Stimulated activated CD4-positive, alpha-beta T cell treated with anti-CD3 and anti-CD28 coated beads, Interleukin-15, amount 100 ng/mL, for 24 hours (primary cell): ENCODE measurements around the gene TRPC3.

Source experiments
- DNase-seq: peaks from one replicate; pipeline ENCODE4 v3.0.0-alpha.2; 2020

TRPC3 gene

DNA sequence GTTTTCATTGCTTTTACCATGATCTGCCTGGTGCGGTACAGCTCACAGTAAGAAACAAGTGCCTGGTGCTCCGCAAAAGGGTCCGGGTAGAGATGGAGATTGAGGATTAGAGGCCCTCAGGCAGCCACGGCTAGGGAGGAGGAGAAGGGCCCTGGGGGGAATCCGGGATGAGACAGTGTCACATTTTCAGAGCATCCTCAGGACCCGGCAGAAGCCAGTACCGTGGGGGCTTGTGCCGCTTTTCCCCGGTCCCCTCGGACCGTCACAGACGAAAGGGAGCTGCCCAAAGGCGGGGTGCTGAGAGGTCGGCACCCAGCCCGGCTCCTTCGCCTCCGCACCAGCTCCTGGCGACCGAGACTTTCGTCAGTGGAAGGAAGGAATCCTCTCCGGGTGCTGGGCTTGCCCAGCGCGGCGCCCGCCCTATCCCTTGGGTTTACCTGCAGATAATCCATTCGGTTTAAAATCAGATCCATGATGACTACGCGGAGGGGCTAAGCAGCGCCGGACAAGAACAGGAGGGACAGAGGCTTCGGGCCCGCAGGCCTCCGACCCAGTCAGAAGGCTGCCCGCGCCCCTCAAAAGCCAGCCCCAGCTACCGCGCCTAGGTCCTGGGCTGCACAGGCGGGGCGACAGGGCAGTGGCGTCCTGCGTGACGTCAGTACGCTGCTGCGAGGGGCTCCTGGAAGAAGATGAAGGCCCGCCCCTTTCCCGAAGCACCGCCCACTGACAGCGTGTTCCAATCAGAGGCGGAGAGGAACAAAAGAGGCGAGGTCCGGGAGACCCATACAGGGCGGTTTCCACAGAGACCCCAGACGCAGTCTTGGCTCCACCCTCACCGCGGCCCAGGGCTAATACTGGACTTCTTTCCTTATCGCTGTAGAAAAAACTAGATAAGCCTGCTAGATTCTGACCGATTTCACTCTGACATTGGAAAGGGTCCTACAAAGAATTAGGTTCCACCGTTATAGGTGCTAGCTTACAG, 81.7 kb downstream of the TRPC3 start, which contains the start of gene BBS7:
Gene BBS7 (minus strand): TSS at position 634 of the 982 bp plus-strand sequence. CDS start 161 bp downstream, at position 473.
- peak; percentile 99 for DNase-seq

DNA sequence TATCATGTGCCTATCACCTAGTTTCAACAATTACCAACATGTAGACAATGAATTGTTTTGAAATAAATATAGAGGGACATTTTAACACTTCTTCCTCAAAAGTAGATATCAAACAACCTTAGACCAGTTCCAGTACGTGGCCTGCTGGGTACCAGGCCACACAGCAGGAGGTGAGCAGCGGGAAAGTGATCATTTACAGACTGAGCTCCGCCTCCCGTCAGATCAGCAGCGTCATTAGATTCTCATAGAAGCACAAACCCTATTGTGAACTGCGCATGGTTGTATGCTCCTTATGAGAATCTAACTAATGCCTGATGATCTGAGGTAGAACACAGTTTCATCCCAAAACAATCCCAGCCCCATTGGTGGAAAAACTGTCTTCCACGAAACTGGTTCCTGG, 88.1 kb downstream of the TRPC3 start:
- no peak for DNase-seq

DNA sequence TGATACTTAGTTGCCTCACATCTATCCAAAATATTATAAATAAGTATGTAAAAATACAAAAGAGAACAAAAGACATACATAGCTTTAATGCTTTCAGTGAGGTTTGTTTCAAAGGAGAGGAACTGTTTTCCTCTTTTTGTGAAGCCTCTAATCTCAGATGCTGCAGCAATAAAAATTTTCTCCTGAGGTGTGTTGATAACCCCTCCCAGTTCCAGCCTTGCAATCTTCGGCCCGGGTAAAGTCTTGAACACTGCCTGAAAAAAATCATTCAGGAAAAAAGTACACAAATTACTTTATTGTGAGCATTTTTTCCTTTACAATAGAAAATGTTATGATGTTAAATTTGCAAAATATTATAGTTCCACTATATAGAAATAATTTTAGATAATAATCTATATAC, 90.4 kb downstream of the TRPC3 start:
- DNase-seq: no peak

DNA sequence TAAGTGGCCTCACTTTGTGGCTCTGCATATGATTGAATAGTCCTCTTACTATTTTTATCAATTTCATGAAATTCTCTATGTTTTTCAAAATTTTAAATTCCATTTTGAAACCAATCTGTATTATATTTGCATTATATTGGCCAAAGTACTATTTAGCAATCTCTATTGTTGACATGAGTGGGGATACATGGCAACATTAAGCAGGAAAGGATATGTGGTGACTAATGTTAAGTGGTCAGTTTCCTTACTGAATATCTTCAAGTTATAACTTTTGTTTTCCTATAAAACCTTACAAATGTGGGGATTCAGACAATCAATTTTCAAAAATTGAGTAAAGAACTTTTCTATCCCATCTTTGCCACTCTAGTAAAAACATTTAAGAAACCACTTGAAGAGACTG, 91.7 kb downstream of the TRPC3 start:
- no peak for DNase-seq

DNA sequence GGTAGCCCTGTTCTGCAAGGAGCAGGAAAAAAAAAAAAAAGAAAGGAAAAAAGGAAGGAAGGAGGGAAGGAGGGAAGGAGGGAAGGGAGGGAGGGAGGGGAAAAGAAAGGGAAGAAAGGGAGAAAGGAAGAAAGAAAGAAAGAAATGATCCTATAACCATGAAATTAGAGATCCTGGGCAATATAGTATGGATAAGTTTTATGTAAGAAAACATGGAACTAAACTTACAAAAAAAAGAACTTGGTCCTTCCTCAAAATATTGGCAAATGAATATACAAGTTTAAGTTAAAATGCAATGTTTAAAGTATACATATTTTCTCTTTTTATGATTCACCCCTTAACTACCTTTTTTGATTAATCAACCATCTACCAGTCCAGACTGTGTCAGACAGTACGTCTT, 100.5 kb downstream of the TRPC3 start:
- DNase-seq: no peak

DNA sequence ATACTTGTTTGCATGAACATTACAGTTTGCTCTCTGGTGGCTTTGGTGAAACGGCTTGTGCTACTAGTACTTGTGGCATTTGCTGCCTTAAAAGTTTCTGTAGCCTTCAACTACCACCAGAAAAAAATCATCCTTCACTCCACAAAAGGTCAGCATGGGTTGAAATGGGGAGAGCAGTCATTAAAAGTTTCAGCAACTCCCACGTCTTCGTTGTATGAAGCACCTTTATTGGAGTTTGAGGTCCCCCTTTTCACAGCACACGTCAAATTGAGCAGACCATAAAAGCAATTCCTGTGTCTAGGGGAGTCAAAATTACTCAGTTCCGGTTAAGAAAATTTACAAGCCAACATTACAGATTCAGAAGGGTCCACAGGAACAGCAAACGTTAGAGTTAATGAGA, 105.2 kb downstream of the TRPC3 start:
- DNase-seq: no peak

DNA sequence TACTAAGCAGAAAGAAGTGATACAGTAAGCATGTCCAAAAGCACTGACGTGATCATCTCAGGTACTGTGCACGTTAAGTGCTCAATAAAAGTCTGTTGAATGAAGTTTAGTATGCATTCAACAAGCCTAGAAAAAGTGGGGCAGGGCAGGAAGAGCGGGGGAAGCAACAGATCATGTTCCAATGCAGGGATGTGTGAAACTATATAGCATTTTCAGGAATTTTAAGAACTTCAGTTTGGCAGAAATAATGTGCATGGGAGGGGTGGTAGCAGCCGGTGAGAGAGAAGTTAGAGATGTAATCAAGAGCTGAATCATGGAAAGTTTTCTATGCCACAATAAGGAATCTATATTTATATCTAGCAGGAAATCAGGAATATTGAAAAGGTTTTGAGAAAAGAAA, 109.0 kb downstream of the TRPC3 start:
- no peak for DNase-seq

DNA sequence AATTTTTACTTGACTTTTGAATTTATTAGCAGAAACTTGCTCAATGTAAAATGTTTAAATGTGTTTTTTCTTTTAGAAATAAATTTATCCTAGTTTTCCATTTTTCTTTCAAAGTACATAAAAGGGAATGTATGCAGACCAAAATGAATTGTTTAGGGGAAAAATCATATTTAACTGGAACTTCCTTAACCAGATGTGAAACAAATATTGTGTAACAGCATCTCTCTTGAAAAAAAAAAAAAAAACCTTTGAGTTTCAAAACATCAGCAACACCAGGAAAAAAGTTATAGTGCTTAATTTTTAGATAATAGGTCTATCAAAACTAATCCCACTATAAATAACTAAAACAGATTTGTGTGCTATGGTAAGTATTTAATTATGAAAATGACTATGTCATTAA, 113.7 kb downstream of the TRPC3 start:
- DNase-seq: no peak

DNA sequence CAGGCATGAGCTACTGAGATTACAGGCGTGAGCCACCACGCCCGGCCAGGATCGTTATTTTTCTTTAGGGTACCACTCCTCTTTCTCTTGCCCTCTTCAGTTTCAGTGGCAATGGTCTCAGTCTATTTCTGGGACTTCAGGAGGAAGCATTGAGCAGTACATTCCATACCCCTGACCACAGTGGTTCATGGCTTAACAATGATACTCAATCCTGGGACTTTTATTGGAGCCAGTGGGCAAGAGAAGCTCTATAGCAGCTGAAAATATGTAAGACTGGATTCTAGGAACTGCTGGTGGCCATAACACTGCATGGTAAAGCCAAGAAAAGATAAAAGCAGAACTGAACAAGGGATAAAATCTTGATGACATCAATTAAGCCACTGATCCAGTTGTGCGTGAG, 122.3 kb downstream of the TRPC3 start:
- DNase-seq: no peak
